ENCODE measurements around the gene MBD5. TPM values are rescaled to one million over a fixed set of nuclear protein-coding genes. Genes with fewer than 3 reads are reported as not detected.

MBD5 gene
- total and polyA plus RNA-seq, 11 donors: 6.8 to 44.4 (median 24.9) TPM

- H3K9me3 ChIP-seq: peaks cover 0 to 32% (median 6%) of the 10 kb centered on the region in 12 donors
- no peak overlapping the region for H3K27ac ChIP-seq
- H3K4me1 ChIP-seq: no peaks in the 10 kb centered on the region
- ATAC-seq (no peak), DNase-seq (no peak)
- intact Hi-C loops (cut with DNase I): no loop called here
- no peak overlapping the region for H3K4me3 ChIP-seq
- H3K27me3 ChIP-seq: no peaks in the 10 kb centered on the region
- WGBS, 4 donors: 76 to 97% (median 95%) methylated on average over 4 of the region's 4 CpGs
- no peak for TF ChIP-seq POLR2A (IDR thresholded peaks at IDR 0.05)
- no peak for TF ChIP-seq CTCF (IDR thresholded peaks at IDR 0.05)
- peaks cover 0 to 23% (median 11%) of the 10 kb centered on the region in 9 donors for H3K36me3 ChIP-seq
Observed at GRCh38 chr2:148238561-148238960, 217.7 kb downstream of the MBD5 start.

- no peak overlapping the region for H3K27ac ChIP-seq
- intact Hi-C loops (cut with DNase I): no loop called here
- ATAC-seq (no peak), DNase-seq (no peak)
- TF ChIP-seq CTCF (IDR thresholded peaks at IDR 0.05): no peak
- TF ChIP-seq POLR2A (IDR thresholded peaks at IDR 0.05): no peak
- H3K4me3 ChIP-seq: no peak overlapping the region
- no peaks in the 10 kb centered on the region for H3K27me3 ChIP-seq
- no peaks in the 10 kb centered on the region for H3K4me1 ChIP-seq
- H3K9me3 ChIP-seq: peaks cover 0 to 32% (median 6%) of the 10 kb centered on the region in 12 donors
- WGBS, 4 donors: 95 to 100% (median 96%) methylated on average over 1 of the region's 1 CpG
- peaks cover 0 to 21% (median 10%) of the 10 kb centered on the region in 9 donors for H3K36me3 ChIP-seq
Observed at GRCh38 chr2:148240838-148241237, 219.9 kb downstream of the MBD5 start.

GRCh38 chr2:148244593-148245292, 223.9 kb downstream of the MBD5 start:
- intact Hi-C loops (cut with DNase I): no loop called here
- Histone ChIP-seq H3K4me1 (no peaks in the 10 kb centered on the region), H3K9me3 (peaks cover 0 to 19% (median 6%) of the 10 kb centered on the region in 12 donors), H3K4me3 (no peak overlapping the region), H3K36me3 (peaks cover 0 to 8% (median 0%) of the 10 kb centered on the region in 9 donors), H3K27ac (no peak overlapping the region), H3K27me3 (no peaks in the 10 kb centered on the region)
- DNase-seq: no peak
- ATAC-seq: peak in 1 of 4 donors; percentile 34
- no peak for TF ChIP-seq CTCF (IDR thresholded peaks at IDR 0.05)
- TF ChIP-seq POLR2A (IDR thresholded peaks at IDR 0.05): no peak
- WGBS, 4 donors: 82 to 88% (median 86%) methylated on average over 5 of the region's 5 CpGs

DNA sequence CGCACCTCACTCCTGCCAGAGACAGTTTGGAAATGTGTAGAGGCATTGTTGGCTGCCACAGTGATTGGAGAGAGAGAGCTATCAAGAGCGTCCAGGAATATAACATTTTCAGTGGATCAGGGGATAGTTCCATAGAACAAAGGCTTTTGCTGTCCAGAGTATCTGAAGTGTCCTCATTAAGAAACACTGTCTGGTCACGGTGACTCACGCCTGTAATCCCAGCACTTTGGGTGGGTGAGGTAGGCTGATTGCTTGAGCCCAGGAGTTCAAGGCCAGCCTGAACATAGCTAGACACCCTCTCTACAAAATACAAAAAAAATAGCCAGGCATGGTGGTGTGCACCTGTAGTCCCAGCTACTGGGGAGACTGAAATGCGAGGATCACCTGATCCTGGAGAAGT, 231.1 kb downstream of the MBD5 start:
- Histone ChIP-seq H3K4me1 (no peaks in the 10 kb centered on the region), H3K9me3 (peaks cover 0 to 10% (median 0%) of the 10 kb centered on the region in 12 donors), H3K4me3 (no peak overlapping the region), H3K27me3 (no peaks in the 10 kb centered on the region), H3K36me3 (peaks cover 0 to 8% (median 0%) of the 10 kb centered on the region in 9 donors), H3K27ac (no peak overlapping the region)
- 72 to 96% (median 90%) methylated on average over 5 of the region's 5 CpGs for WGBS, 4 donors
- DNase-seq (no peak), ATAC-seq (no peak)
- intact Hi-C loops (cut with DNase I): no loop called here
- TF ChIP-seq CTCF (IDR thresholded peaks at IDR 0.05) (no peak), POLR2A (IDR thresholded peaks at IDR 0.05) (no peak)
